Pancreas (tissue), 10 donors: ENCODE results near the gene TCF4. TPM values are rescaled to one million over a fixed set of nuclear protein-coding genes. Genes with fewer than 3 reads are reported as not detected.

Experiments used
- ATAC-seq, 4 donors: fragments of 200-7000 bp; cut with Tn5 transposase; one replicate each; pipeline versions ENCODE4 v1.8.0 to v1.9.1; 2020; ENCODE audit warnings: mild to moderate bottlenecking in 4 of 4, moderate library complexity in 4 of 4
- DNase-seq, 6 donors: peaks; one replicate each; pipeline ENCODE4 v3.0.0-alpha.2; 2020
- FAIRE-seq: peaks from 2 replicates; lab custom pipeline; 2012; peaks lifted over from hg19 to GRCh38; lab: Jason Lieb, UNC
- H3K27ac ChIP-seq, 4 donors: fragments of 200-600 bp; sonication (generic); 1 replicate in 3 of 4; 2 replicates in 1 of 4; pipeline versions ENCODE4 v1.5.0 to v1.8.0; 2020
- H3K27me3 ChIP-seq, 4 donors: fragments of 200-600 bp; one replicate each; pipeline ENCODE4 v1.8.0; 2021
- H3K36me3 ChIP-seq, 3 donors: fragments of 200-600 bp; sonication (generic) in 1 of 3; one replicate each; pipeline versions ENCODE4 v1.5.0 to v1.8.0; 2020 to 2021
- H3K4me1 ChIP-seq, 3 donors: fragments of 200-600 bp; one replicate each; pipeline ENCODE4 v1.8.0; 2021
- H3K4me3 ChIP-seq, 4 donors: fragments of 200-600 bp; sonication (generic) in 2 of 4; one replicate each; pipeline versions ENCODE4 v1.5.0 to v1.8.0; 2020 to 2021
- H3K9me3 ChIP-seq, 4 donors: fragments of 200-600 bp; one replicate each; pipeline ENCODE4 v1.8.0; 2021
- WGBS, 2 donors: extraction: QIAGEN DNeasy Blood & Tissue Kit; methylation state at CpG; one replicate each; pipeline ENCODE4 v1.1.7; 2013; 5-methylcytosine and 5-hydroxymethylcytosine counted together
- intact Hi-C, 3 donors: fragments of 100-400 bp; cut with DNase I; formaldehyde crosslinking; loops; one replicate each; pipeline versions ENCODE4 v1.11.1 to v1.14.2; 2022
- polyA plus RNA-seq, 2 donors: library from polyadenylated mRNA; stranded (reverse); fragments of 200-250 nt; gene quantifications; one replicate each; pipeline ENCODE4 v1.2.3, GENCODE V29; 2013
- total RNA-seq, 6 donors: library from RNA; stranded (reverse); fragmentation: NEBNext Ultra II Directional in 4 of 6; extraction: Animal tissue kit (Norgen Biotek cat#: 25700) in 4 of 6; gene quantifications; one replicate each; pipeline versions ENCODE4 v1.2.1 to v1.2.4, GENCODE V29; 2021 to 2023
- TF ChIP-seq, protein P1 (sequence below), 4 donors: fragments of 200-600 bp; sonication (generic) in 3 of 4; IDR thresholded peaks; one replicate each; pipeline versions ENCODE4 v1.5.0 to v1.8.0; 2021; ENCODE audit warnings: antibody characterized with exemption in 4 of 4
- donor health status: healthy with polysubstance abuse.
- donor health status: DM: no; HTN: no; CAD: no; lungs with moderate emphysema.
- donor health status: DM: no; HTN: no; CAD: no.
- donor health status: control.
- donor health status: control.
- donor health status: Bipolar disorder and iron deficiency.
- donor health status: DM: yes; HTN: yes; CAD: no.
- donor health status: DM: no; HTN: no; CAD: no.
- donor health status: DM: no; HTN: no; CAD: no.
- donor health status: DM: yes; HTN: yes; CAD: no.

TCF4 gene
- total and polyA plus RNA-seq, 8 donors = 4.4 to 27.9 (median 10.5) TPM

GRCh38 chr18:55530166-55530565 is 57.8 kb downstream of the TCF4 start:
- no peaks in the 10 kb centered on the region for H3K4me1 ChIP-seq
- no peak overlapping the region for H3K4me3 ChIP-seq
- ATAC-seq (no peak), FAIRE-seq (no peak), DNase-seq (no peak)
- no peaks in the 10 kb centered on the region for H3K9me3 ChIP-seq
- TF ChIP-seq, protein P1, sequence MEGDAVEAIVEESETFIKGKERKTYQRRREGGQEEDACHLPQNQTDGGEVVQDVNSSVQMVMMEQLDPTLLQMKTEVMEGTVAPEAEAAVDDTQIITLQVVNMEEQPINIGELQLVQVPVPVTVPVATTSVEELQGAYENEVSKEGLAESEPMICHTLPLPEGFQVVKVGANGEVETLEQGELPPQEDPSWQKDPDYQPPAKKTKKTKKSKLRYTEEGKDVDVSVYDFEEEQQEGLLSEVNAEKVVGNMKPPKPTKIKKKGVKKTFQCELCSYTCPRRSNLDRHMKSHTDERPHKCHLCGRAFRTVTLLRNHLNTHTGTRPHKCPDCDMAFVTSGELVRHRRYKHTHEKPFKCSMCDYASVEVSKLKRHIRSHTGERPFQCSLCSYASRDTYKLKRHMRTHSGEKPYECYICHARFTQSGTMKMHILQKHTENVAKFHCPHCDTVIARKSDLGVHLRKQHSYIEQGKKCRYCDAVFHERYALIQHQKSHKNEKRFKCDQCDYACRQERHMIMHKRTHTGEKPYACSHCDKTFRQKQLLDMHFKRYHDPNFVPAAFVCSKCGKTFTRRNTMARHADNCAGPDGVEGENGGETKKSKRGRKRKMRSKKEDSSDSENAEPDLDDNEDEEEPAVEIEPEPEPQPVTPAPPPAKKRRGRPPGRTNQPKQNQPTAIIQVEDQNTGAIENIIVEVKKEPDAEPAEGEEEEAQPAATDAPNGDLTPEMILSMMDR (IDR thresholded peaks at IDR 0.05) = no peak
- no peak overlapping the region for H3K27ac ChIP-seq
- WGBS, 2 donors = 85 to 90% methylated on average over 5 of the region's 5 CpGs
- no peaks in the 10 kb centered on the region for H3K36me3 ChIP-seq
- no peaks in the 10 kb centered on the region for H3K27me3 ChIP-seq
- intact Hi-C loops = no loop called here

GRCh38 chr18:55529581-55529980 is 58.4 kb downstream of the TCF4 start:
- no peaks in the 10 kb centered on the region for H3K36me3 ChIP-seq
- H3K27ac ChIP-seq = no peak overlapping the region
- ATAC-seq = peak in 1 of 4 donors; percentile 25
- intact Hi-C loops = no loop called here
- FAIRE-seq = no peak
- no peak overlapping the region for H3K4me3 ChIP-seq
- no peaks in the 10 kb centered on the region for H3K4me1 ChIP-seq
- no peaks in the 10 kb centered on the region for H3K9me3 ChIP-seq
- H3K27me3 ChIP-seq = no peaks in the 10 kb centered on the region
- DNase-seq = no peak
- TF ChIP-seq, protein P1 (IDR thresholded peaks at IDR 0.05) = no peak
- 45 to 46% methylated on average over 4 of the region's 4 CpGs for WGBS, 2 donors

- H3K36me3 ChIP-seq = no peaks in the 10 kb centered on the region
- no peaks in the 10 kb centered on the region for H3K9me3 ChIP-seq
- FAIRE-seq (no peak), ATAC-seq (no peak), DNase-seq (no peak)
- intact Hi-C loops = no loop called here
- H3K27ac ChIP-seq = no peak overlapping the region
- H3K4me1 ChIP-seq = no peaks in the 10 kb centered on the region
- TF ChIP-seq, protein P1 (IDR thresholded peaks at IDR 0.05) = no peak
- no peaks in the 10 kb centered on the region for H3K27me3 ChIP-seq
- no peak overlapping the region for H3K4me3 ChIP-seq
Observed at GRCh38 chr18:55525845-55526244, 62.1 kb downstream of the TCF4 start.

GRCh38 chr18:55524353-55525073 is 63.5 kb downstream of the TCF4 start:
- peak; percentile 47 for FAIRE-seq

DNA sequence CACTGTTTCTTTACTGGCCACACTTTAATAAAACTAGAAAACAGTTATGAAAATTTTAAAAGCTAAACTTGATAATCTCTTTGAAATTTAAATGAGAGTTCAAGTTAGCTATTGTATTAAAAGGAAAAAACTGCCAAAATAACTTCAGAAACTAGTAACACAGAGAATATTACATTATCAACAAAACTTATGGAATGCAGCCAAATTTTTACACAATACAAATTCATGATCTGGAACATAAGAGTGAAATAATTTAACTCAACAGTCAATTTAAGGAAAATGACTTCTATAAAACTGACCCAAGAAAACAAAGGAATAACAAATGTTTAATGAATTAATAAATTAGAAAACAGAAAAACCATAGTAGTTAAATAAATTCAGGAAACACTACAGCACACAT is 65.0 kb downstream of the TCF4 start:
- DNase-seq (no peak), FAIRE-seq (peak; percentile 61), ATAC-seq (no peak)
- Histone ChIP-seq H3K27ac (no peak overlapping the region), H3K4me3 (no peak overlapping the region), H3K4me1 (no peaks in the 10 kb centered on the region), H3K36me3 (no peaks in the 10 kb centered on the region), H3K27me3 (no peaks in the 10 kb centered on the region), H3K9me3 (no peaks in the 10 kb centered on the region)
- intact Hi-C loops = no loop called here
- TF ChIP-seq, protein P1 (IDR thresholded peaks at IDR 0.05) = no peak

More at GRCh38 chr18:55524353-55525073, 63.5 kb downstream of the TCF4 start:
- ATAC-seq (no peak), DNase-seq (no peak)
- intact Hi-C loops = no loop called here
- no peak overlapping the region for H3K27ac ChIP-seq
- no peaks in the 10 kb centered on the region for H3K36me3 ChIP-seq
- no peaks in the 10 kb centered on the region for H3K9me3 ChIP-seq
- no peaks in the 10 kb centered on the region for H3K4me1 ChIP-seq
- TF ChIP-seq, protein P1 (IDR thresholded peaks at IDR 0.05) = no peak
- H3K27me3 ChIP-seq = no peaks in the 10 kb centered on the region
- H3K4me3 ChIP-seq = no peak overlapping the region
